ENCODE data around the gene RAB8A. TPM values are rescaled to one million over a fixed set of nuclear protein-coding genes. Genes with fewer than 3 reads are reported as not detected.
"Not testable (repeated sequence)": the region's sequence is repeated elsewhere in the genome, so short reads cannot be mapped to it uniquely, and the experiment has no call there.

The RAB8A gene
- total and polyA plus RNA-seq, 12 donors = 32.0 to 143 (median 67.3) TPM

DNA sequence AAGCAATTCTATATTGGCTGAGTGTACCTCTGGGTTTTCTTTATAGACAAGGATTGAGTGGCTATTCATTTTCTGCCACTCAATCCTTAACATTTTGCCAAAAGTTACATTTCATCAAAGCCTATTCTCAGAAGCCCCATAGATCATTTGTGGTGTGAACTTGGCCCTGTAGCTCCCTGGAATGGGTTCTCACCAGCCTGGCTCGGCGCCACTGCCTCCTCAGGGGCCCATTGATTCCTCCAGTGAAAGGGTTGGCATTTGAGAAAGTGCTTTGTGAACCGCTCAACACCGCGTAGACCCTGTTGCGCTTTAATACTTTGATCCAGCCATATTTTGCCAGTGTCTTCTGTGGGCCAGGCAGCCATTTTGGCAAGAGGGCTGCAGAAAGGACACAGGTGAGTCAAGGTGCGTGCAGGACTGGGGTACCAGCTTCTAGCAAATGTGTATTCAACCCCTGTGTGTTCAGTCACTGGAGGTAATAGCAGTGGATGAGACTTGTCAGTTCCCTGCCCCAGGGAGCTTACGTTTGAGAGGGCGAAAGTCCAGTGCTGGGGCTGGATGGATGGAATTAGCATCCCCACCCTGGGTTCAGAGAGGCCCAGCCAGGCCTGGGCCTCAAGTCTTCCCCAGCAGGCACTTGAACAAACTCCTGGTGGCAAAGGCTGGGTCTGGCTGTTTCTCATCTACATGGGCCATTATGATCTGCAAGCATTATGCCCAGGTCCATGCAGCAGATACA is 3.8 kb downstream of the RAB8A start:
- Histone ChIP-seq H3K27ac (no peak overlapping the region), H3K4me1 (replicated peaks in 1 of 2) (peaks cover 15 to 56% of the 10 kb centered on the region in 2 donors), H3K9me3 (replicated peaks in 1 of 3) (no peaks in the 10 kb centered on the region), H3K27me3 (no peaks in the 10 kb centered on the region), H3K4me3 (no peak overlapping the region), H3K36me3 (replicated peaks in 1 of 2) (peaks cover 0 to 26% of the 10 kb centered on the region in 2 donors)
- DNase-seq = no peak
- intact Hi-C loops (cut with DNase I) = no loop called here
- TF ChIP-seq, protein P1, sequence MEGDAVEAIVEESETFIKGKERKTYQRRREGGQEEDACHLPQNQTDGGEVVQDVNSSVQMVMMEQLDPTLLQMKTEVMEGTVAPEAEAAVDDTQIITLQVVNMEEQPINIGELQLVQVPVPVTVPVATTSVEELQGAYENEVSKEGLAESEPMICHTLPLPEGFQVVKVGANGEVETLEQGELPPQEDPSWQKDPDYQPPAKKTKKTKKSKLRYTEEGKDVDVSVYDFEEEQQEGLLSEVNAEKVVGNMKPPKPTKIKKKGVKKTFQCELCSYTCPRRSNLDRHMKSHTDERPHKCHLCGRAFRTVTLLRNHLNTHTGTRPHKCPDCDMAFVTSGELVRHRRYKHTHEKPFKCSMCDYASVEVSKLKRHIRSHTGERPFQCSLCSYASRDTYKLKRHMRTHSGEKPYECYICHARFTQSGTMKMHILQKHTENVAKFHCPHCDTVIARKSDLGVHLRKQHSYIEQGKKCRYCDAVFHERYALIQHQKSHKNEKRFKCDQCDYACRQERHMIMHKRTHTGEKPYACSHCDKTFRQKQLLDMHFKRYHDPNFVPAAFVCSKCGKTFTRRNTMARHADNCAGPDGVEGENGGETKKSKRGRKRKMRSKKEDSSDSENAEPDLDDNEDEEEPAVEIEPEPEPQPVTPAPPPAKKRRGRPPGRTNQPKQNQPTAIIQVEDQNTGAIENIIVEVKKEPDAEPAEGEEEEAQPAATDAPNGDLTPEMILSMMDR (IDR thresholded peaks at IDR 0.05) = no peak
- no peak for TF ChIP-seq POLR2A (IDR thresholded peaks at IDR 0.05)
- WGBS, 4 donors = 87 to 95% (median 92%) methylated on average over 9 of the region's 9 CpGs

DNA sequence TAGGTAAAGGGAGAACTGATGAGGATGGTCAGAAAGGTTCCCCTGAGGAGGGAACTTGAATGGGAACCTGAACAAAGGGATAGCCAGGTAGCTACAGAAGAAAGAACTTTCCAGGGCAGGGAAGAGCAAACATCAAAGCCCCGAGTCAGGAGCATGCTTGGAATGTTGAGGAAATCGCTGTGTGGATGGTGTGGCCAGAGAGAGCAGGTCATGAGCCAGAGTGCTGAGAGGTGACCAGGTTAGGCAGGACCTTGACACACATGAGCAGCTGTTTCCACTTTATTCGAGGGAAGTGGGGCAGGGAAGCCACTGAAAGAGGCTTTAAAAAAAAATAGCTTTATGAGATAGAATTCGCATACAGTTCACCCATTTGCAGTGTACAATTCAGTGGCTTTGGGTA is 4.4 kb downstream of the RAB8A start:
- 46 to 71% (median 61%) methylated on average over 4 of the region's 4 CpGs for WGBS, 4 donors
- intact Hi-C loops (cut with DNase I) = no loop called here
- peaks cover 11 to 51% of the 10 kb centered on the region in 2 donors for H3K4me1 ChIP-seq (replicated peaks in 1 of 2)
- peaks cover 0 to 32% of the 10 kb centered on the region in 2 donors for H3K36me3 ChIP-seq (replicated peaks in 1 of 2)
- DNase-seq = peak in 1 of 7 donors; percentile 23
- no peak for TF ChIP-seq POLR2A (IDR thresholded peaks at IDR 0.05)
- TF ChIP-seq, protein P1 (IDR thresholded peaks at IDR 0.05) = no peak
- no peaks in the 10 kb centered on the region for H3K27me3 ChIP-seq
- no peaks in the 10 kb centered on the region for H3K9me3 ChIP-seq (replicated peaks in 1 of 3)
- no peak overlapping the region for H3K27ac ChIP-seq
- no peak overlapping the region for H3K4me3 ChIP-seq

DNA sequence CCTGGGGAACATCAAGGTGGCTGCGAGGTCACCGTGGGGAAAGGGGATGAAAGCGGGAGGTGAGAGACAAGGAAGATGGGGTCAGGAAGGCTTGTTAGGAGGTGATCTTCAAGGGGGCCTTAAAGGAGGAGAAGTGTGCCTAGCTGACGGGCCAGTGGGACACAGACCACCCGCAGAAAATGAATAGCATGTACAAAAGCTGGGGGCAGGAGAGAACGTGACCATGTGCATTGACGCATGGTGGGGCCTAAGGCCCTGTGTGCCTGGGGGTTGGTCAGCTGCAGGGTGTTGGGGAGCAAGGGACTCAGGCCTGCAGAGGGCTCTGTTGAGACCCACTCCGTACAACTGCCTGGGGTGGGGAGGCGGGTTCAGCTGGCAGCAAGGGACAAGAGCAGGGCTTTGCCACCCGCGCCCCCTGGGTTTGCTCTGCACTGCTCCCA is 5.9 kb downstream of the RAB8A start:
- 80 to 89% (median 86%) methylated on average over 11 of the region's 11 CpGs for WGBS, 4 donors
- peak overlapping the region in 2 of 5 donors; percentile 6 to 38 for H3K27ac ChIP-seq
- peaks cover 0 to 48% of the 10 kb centered on the region in 2 donors for H3K36me3 ChIP-seq (replicated peaks in 1 of 2)
- intact Hi-C loops (cut with DNase I) = no loop called here
- H3K9me3 ChIP-seq (replicated peaks in 1 of 3) = no peaks in the 10 kb centered on the region
- TF ChIP-seq POLR2A (IDR thresholded peaks at IDR 0.05) = no peak
- TF ChIP-seq, protein P1 (IDR thresholded peaks at IDR 0.05) = peak in 1 of 6 experiments; percentile 2
- peaks cover 5 to 45% of the 10 kb centered on the region in 2 donors for H3K4me1 ChIP-seq (replicated peaks in 1 of 2)
- no peak overlapping the region for H3K4me3 ChIP-seq
- DNase-seq = no peak
- no peaks in the 10 kb centered on the region for H3K27me3 ChIP-seq

DNA sequence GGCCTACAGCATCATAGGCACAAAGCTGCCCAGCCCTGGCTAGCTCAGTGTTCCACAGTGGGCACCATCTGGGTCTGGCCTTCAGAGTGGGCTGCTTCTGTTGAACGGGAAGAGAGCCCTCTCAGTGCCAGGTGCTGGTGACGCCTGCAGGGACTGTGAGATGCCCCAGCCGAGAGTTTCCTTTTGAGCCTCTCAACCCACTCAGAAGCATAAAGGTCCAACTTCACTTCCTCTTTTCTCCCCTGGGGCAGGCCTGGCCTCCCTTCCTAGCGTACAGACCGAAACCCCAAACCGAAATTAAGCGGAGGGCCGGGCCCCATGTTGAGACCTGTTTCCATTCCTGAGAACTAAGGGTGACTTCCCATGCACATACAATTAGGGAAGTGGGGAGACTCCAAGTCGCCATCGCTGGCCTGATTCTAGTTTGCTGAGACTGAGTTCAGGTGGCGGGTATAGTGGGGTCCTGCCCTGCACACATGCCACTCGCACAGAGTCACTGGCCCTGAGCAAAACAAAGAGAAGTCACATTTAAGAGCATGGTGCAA is 6.9 kb downstream of the RAB8A start:
- no peaks in the 10 kb centered on the region for H3K9me3 ChIP-seq (replicated peaks in 1 of 3)
- no peaks in the 10 kb centered on the region for H3K27me3 ChIP-seq
- no peak overlapping the region for H3K4me3 ChIP-seq
- peak in 3 of 7 donors; percentile 31 to 65 (median 35) for DNase-seq
- 77 to 83% (median 81%) methylated on average over 11 to 12 of the region's 12 CpGs for WGBS, 4 donors
- peak overlapping the region in 2 of 5 donors; percentile 38 to 65 for H3K27ac ChIP-seq
- peaks cover 0 to 57% of the 10 kb centered on the region in 2 donors for H3K36me3 ChIP-seq (replicated peaks in 1 of 2)
- TF ChIP-seq, protein P1 (IDR thresholded peaks at IDR 0.05) = no peak
- TF ChIP-seq POLR2A (IDR thresholded peaks at IDR 0.05) = no peak
- intact Hi-C loops (cut with DNase I) = no loop called here
- peaks cover 0 to 35% of the 10 kb centered on the region in 2 donors for H3K4me1 ChIP-seq (replicated peaks in 1 of 2)

DNA sequence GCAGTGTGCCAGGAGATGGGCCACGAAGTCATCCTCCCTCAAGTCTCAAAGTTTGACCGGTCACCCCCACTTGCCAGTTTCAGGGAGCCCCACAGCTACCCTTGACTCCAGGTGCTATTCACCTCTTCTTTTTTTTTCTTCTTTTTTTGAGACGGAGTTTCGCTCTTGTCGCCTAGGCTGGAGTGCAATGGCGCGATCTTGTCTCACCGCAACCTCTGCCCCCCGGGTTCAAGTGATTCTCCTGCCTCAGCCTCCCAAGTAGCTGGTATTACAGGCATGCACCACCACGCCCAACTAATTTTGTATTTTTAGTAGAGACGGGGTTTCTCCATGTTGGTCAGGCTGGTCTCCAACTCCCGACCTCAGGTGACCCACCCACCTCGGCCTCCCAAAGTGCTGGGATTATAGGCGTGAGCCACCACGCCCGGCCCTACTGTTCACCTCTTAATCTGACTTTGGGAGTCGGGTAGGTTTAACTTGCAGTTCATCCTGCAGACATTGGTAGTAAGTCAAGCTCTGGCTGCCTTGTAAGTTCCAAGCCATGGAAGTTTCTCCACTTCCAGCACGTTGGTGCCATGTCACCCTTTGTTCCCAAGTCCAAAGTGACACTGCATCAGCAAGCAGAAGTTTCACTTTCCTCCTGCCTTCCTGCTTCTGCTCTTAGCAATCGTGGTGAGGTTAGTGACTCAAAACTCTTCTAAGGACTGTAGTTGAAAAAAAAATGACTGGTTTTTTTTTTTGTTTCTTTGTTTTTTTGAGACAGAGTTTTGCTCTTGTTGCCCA is 7.6 kb downstream of the RAB8A start:
- H3K4me3 ChIP-seq; intact Hi-C loops (cut with DNase I); H3K27me3 ChIP-seq; H3K9me3 ChIP-seq (replicated peaks in 1 of 3): not testable (repeated sequence)
- H3K36me3 ChIP-seq (replicated peaks in 1 of 2) = peaks cover 0 to 64% of the 10 kb centered on the region in 2 donors
- H3K27ac ChIP-seq = peak overlapping the region in 2 of 5 donors; percentile 38 to 65
- H3K4me1 ChIP-seq (replicated peaks in 1 of 2) = peaks cover 0 to 28% of the 10 kb centered on the region in 2 donors
- WGBS, 4 donors = 85 to 91% (median 87%) methylated on average over 17 to 19 of the region's 19 CpGs
- peak in 1 of 7 donors; percentile 21 for DNase-seq

All from adrenal gland (tissue), 12 donors.